NCI-H1105 treated with DMSO at 0.1 percent for 48 hours (cell line): ENCODE data around the gene ATG4A.
A peak's percentile ranks its signal among the peaks of the same experiment; 100 is the strongest.

Experiments
- DNase-seq: peaks from one replicate; lab custom pipeline; 2025; lab: John Stamatoyannopoulos, UW

Gene ATG4A

GRCh38 chrX:108091264-108091877 is at the start of gene ATG4A, which contains the start of gene PSMD10:
Gene ATG4A, plus strand, starts transcription at chrX:108091778. Its CDS starts 49 bp downstream, at chrX:108091827.
Gene PSMD10, minus strand, starts transcription at chrX:108091542. Its CDS starts 22 bp downstream, at chrX:108091520.
- DNase-seq = peak; percentile 93

GRCh38 chrX:108044554-108045256 is 46.9 kb upstream of the ATG4A start, which contains the start of gene VSIG1:
Gene VSIG1, plus strand, starts transcription at chrX:108045065. Its CDS starts 66 bp downstream, at chrX:108045131.
- DNase-seq = no peak

DNA sequence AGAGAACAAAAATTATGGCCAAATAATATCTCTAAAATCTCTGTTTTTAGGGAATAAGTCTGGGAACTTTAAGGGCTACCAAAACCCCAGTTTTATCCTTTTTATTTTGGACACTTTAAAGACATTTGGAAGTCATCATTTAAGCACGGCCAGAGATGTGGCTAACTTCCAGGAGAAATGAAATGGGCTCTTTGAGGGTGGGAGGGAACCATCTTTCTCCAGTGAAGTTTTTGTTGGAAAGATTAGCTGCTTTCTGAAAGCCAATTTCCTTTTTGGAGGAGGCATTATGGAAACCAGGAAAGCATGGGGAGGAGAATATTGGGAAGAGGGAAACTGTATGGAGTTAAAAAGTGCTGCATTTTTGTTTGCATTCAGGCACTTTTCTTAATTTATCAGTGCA is 41.9 kb upstream of the ATG4A start:
- no peak for DNase-seq

DNA sequence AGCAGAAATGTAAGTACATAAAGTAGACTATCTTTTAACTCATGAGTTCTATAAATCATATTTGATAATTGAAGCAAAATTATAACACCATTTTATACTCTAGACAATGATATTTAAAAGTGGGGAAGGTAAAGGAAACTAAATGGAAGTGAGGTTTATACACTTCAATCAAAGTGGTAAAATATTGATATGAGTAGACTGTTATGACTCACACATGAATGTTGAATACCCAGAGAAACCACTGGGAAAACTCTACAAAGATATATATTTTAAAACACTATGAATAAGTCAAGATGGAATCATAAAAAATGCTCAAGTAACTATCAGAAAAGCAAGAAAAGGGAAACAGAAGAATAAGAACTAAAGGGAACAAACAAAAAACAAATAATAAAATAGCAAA is 38.4 kb upstream of the ATG4A start:
- DNase-seq = no peak

- no peak for DNase-seq
Measured at GRCh38 chrX:108055546-108055945, 36.0 kb upstream of the ATG4A start.

DNA sequence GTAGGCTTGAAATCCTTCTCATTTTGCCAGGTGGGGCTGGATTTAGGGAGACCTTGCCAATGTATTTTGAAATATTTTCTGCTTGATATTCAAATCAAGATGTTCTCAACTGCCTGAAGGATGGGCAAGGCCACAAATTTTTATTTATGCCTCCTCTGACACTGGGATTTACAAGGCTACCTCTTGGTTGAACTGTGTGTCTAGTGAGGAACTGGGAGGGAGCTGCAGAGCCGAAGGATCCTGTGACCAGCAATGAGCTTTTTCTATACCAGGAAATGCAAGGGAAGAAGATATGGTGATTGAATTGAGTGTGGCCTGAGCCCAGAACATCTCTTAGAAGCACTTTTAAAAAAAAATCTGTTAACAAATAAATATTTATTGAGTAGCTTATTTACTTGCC is 31.8 kb upstream of the ATG4A start:
- no peak for DNase-seq

GRCh38 chrX:108064001-108064400 is 27.6 kb upstream of the ATG4A start:
- no peak for DNase-seq

GRCh38 chrX:108064613-108065012 is 27.0 kb upstream of the ATG4A start:
- no peak for DNase-seq

GRCh38 chrX:108068121-108068520 is 23.5 kb upstream of the ATG4A start:
- no peak for DNase-seq

DNA sequence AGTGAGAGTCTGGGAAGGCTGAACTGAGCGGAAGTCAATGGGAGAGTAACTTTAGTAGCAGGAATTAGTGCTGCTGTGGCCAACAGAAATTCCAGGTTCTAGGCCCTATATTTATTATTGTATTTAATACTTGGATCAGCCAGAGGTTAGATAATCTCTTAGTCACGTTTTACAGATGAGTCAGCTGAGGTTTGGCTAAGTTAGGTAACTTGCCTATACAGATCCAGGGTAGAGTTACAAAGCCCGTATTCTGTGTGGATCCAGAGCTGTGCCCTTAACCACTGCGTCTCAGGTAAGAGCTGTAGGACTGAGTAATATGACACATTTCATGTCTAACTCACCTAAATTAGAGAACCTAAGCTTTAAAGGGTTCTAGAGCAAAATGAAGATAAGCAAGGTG is 20.7 kb upstream of the ATG4A start:
- DNase-seq = no peak

DNA sequence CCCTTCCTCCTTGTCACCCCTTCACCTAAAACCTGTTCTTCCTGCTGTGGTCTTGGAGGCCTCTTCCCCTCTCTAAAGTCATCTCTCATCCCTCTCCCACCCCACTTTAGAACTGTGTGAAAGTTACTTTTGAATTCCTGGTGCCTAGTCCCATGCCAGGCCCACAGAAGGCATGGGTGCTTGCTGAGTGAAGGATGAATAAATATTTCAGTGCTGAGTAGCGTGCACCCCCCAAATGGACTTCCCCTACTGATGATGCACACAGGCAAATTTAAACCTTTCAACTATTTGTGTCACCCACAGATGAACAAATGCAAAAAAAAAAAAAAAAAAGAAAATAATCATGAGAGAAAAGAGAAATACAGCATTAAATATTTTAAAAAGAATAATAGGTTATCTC is 20.0 kb upstream of the ATG4A start:
- no peak for DNase-seq

DNA sequence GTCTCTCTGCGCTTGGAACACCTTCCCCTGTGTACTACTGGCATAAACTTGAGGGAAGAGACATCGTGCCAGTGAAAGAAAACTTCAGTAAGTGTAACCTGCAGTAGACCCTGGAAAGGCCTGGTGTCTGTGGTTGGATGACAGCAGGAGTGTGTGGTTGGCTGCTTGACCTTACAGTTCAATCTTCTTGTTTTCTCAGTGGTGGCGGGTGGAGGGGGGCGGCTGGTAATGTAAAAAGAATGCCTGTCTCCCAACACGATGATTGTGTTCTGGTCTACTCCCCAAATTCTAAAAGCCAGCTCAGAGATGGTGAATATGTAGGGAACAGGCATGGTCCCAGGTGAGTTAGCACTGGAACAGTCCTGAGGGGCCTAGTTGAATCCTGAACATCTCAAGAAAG is 18.8 kb upstream of the ATG4A start:
- DNase-seq = no peak

DNA sequence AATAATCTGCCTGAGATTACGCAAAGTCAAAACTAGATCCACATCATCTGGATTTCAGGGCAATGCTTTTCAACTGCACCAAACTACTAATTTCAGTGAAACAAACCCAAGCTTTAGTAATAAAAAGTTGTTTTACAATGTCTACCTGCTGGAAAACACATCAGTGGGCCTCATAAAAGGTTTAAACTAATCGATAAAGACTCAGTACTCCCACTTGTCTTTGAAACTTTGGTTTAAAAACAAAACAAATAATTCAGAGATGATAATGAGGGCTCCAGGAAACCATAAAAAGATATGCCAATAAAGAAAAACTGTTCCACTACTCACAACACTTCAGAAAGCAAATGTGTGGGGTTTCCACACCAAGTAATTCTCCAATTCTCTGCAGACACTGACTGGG is 10.5 kb upstream of the ATG4A start:
- no peak for DNase-seq

- DNase-seq = no peak
Measured at GRCh38 chrX:108087792-108088191, 3.8 kb upstream of the ATG4A start.

DNA sequence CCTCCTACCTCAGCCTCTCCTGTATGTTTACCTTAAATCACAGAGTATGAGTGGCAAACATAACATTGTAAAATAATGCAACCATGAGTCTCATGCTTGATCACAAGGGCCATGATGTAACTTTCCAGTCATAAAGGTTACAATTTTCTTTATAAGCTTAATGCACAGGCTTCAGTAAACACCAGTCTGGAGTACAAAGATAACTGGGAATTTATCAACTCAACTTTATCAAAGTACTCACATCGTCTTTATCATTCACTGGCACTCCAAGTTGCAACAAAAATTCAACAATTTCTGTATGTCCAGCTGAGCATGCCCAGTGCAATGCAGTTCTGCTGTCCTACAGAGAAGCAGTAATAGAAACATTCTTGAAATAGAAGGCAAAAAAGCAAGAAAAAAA is 3.1 kb upstream of the ATG4A start:
- no peak for DNase-seq

- DNase-seq = no peak
Measured at GRCh38 chrX:108090491-108091263, 901 bp upstream of the ATG4A start.

DNA sequence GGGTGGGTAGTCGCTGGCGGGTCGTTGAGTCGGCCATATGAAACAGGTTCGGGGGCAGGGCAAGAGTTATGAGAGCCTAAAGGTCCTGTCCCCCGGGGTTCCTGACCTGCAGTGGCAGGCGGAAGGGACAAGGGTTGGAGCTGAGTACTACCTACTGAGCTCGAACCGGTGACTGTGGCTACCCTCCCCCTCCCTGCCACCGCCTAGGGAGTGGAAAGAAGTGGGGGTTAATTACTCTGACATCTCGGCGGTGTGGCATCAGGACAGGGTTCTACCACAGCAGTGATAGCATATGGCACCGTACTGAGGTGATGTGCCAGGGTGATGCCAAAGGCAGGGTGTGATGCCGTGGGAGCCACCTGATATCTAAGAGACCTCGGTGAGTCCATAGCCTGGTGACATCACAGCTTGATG is 307 bp downstream of the ATG4A start:
- peak; percentile 55 for DNase-seq

DNA sequence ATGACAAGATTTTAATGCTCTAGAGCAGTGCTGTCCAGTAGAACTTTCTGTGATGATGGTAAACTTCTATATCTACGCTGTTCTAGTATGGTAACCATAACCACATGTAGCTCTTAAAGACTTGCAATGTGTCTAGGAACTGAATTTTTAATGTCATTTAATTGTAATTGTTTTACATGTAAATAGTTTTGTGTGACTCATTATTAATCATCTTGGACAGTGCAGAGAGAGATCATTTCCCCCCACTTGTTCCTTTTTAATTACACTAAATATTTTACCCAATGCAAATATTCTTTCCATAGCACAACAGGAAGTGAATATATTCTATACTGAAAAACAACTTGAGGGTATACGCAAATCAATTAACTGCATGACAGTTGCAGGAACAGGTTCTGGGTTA is 5.8 kb downstream of the ATG4A start:
- no peak for DNase-seq

DNA sequence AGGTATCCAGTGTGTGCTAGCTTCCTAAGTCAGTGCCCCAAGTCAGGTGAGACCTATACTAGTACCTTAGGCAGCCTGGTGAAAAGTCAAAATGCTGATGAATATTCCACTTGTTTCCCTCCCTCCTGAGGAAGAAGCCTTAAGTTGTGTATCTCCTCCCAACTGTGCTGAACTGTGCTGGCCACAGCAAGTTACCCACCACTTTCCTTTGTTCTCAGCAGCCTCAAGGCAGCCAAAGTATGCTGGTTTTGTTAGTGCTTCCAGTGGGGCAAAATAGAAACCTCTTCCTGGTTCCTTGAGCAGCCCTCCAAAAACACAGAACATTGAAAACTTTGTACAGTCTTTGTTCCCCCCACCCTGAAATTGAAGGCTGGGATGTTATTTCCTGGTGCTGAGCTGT is 13.9 kb downstream of the ATG4A start:
- no peak for DNase-seq

- no peak for DNase-seq
Measured at GRCh38 chrX:108114541-108114940, 23.0 kb downstream of the ATG4A start.

GRCh38 chrX:108117988-108118387 is 26.4 kb downstream of the ATG4A start:
- no peak for DNase-seq

DNA sequence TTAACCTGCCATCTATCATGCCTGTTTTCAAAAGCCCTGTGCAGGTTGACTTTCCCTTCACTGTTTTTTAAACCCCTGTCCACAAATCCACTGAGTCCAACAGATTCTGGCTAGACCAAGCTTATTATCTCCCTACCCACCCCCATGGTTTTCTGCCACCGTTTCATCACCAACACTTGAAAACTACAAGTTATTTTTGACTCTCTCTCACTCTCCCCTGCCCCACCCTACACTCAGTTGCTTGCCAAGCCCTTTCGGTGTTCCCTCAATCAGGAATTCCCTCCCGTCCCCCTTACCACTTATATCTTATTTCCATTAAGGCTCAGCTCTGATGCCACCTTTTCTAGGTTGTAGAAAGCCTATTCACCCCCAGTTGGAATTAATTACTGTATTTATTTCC is 29.7 kb downstream of the ATG4A start:
- DNase-seq = no peak

GRCh38 chrX:108122748-108123147 is 31.2 kb downstream of the ATG4A start:
- DNase-seq = no peak
